Activated CD4-positive, alpha-beta T cell treated with anti-CD3 and anti-CD28 coated beads, Interleukin-2, amount 50 U/mL, for 16 hours (primary cell): ENCODE measurements around the gene VENTX.
"Not testable (repeated sequence)": the region's sequence is repeated elsewhere in the genome, so short reads cannot be mapped to it uniquely, and the experiment has no call there.

Experiments used
- DNase-seq: peaks from one replicate; pipeline ENCODE4 v3.0.0-alpha.2; 2020

VENTX gene

GRCh38 chr10:133258818-133259601 is 21.4 kb downstream of the VENTX start:
- DNase-seq = peak; percentile 96

GRCh38 chr10:133259602-133259989 is 21.9 kb downstream of the VENTX start:
- DNase-seq = no peak

- DNase-seq = peak; percentile 59
Observed at GRCh38 chr10:133260895-133261725, 23.5 kb downstream of the VENTX start.

GRCh38 chr10:133261726-133262325 is 24.2 kb downstream of the VENTX start:
- peak; percentile 88 for DNase-seq

- DNase-seq = no peak
Observed at GRCh38 chr10:133262696-133263095, 25.0 kb downstream of the VENTX start.

GRCh38 chr10:133263674-133264073 is 26.0 kb downstream of the VENTX start:
- DNase-seq = no peak

GRCh38 chr10:133264461-133264860 is 26.8 kb downstream of the VENTX start:
- peak; percentile 37 for DNase-seq

- DNase-seq = not testable (repeated sequence)
Observed at GRCh38 chr10:133265052-133265451, 27.4 kb downstream of the VENTX start.

GRCh38 chr10:133266056-133266795 is 28.6 kb downstream of the VENTX start:
- DNase-seq = no peak

GRCh38 chr10:133267293-133267692 is 29.6 kb downstream of the VENTX start:
- no peak for DNase-seq

GRCh38 chr10:133267829-133268228 is 30.2 kb downstream of the VENTX start:
- DNase-seq = no peak

GRCh38 chr10:133268532-133268931 is 30.9 kb downstream of the VENTX start:
- DNase-seq = no peak

GRCh38 chr10:133269367-133269766 is 31.7 kb downstream of the VENTX start:
- DNase-seq = no peak

GRCh38 chr10:133270204-133270603 is 32.5 kb downstream of the VENTX start:
- no peak for DNase-seq

GRCh38 chr10:133270773-133271297 is 33.2 kb downstream of the VENTX start:
- no peak for DNase-seq

GRCh38 chr10:133271521-133272300 is 34.1 kb downstream of the VENTX start:
- no peak for DNase-seq

GRCh38 chr10:133272301-133272963 is 34.8 kb downstream of the VENTX start:
- no peak for DNase-seq

- DNase-seq = no peak
Observed at GRCh38 chr10:133272964-133273420, 35.3 kb downstream of the VENTX start.

- no peak for DNase-seq
Observed at GRCh38 chr10:133273534-133274143, 36.0 kb downstream of the VENTX start.
